NT2/D1 (cell line): ENCODE data around the gene MYBPH.

Experiments used
- DNase-seq: peaks from one replicate; pipeline ENCODE4 v3.0.0-alpha.2; 2011; ENCODE audit warnings: low read depth, low spot score
- H3K27me3 ChIP-seq: 2 replicates; pipeline ENCODE4 v1.6.0; 2011; ENCODE audit warnings: mild to moderate bottlenecking; ENCODE audit not compliant: insufficient read length, insufficient read depth
- H3K36me3 ChIP-seq: 2 replicates; pipeline ENCODE4 v1.6.1; 2011; ENCODE audit warnings: mild to moderate bottlenecking, low read length, mixed read lengths; ENCODE audit not compliant: insufficient read depth, insufficient read length
- H3K4me1 ChIP-seq: 2 replicates; pipeline ENCODE4 v1.5.1; 2011; ENCODE audit not compliant: insufficient read depth, insufficient read length
- H3K4me3 ChIP-seq: 2 replicates; pipeline ENCODE4 v1.5.1; 2011; ENCODE audit warnings: low read depth; ENCODE audit not compliant: insufficient read length
- H3K9ac ChIP-seq: 2 replicates; pipeline ENCODE4 v1.6.0; 2011; ENCODE audit warnings: low read depth; ENCODE audit not compliant: insufficient read length
- H3K9me3 ChIP-seq: 2 replicates; pipeline ENCODE4 v1.5.1; 2011; ENCODE audit warnings: mild to moderate bottlenecking, low read length; ENCODE audit not compliant: insufficient read depth
- SUZ12 ChIP-seq: IDR thresholded peaks from 2 replicates; pipeline ENCODE4 v1.6.1; 2011; ENCODE audit not compliant: insufficient read length, insufficient read depth; ENCODE audit errors: extremely low read depth
- YY1 ChIP-seq: IDR thresholded peaks from 2 replicates; pipeline ENCODE4 v1.6.1; 2011; ENCODE audit not compliant: insufficient read length, insufficient read depth
- ZNF274 ChIP-seq: IDR thresholded peaks from 2 replicates; pipeline ENCODE4 v1.6.1; 2011; ENCODE audit warnings: mild to moderate bottlenecking, low read depth, low read length

MYBPH gene

DNA sequence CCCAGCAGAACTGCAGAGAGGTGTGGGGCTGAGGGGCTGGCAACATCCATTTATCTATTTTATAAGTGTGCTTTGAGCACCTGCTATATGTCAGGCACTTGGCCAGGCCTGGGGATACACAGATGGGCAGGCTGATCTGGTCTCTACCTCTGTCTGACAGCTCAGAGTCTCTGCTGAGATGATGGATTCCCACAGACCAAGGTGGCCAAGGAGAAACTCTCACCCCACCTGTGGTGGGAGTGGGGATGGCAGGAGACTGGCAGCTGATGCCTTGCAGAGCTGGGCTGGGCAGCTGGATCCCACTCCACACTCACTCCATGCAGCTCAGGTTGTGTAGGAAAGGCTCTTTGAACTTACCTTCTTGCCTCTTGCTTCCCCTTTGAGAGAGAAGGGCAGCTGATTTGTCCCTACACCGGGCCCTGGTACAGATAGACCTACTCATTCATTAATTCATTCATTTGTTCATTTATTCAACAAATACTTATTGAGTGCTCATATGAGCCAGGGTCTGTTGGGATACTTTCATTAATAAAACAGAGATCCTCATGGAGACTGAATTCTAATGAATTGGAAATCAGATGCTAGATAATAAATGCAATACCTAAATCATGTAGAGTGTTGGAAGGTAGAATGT, 39.1 kb downstream of the MYBPH start:
- Histone ChIP-seq H3K9ac (no peak overlapping the region), H3K9me3 (no peaks in the 10 kb centered on the region), H3K4me3 (no peak overlapping the region), H3K4me1 (peaks cover 29% of the 10 kb centered on the region), H3K27me3 (no peaks in the 10 kb centered on the region), H3K36me3 (peaks cover 14% of the 10 kb centered on the region)
- TF ChIP-seq ZNF274 (no peak), YY1 (no peak), SUZ12 (no peak)
- DNase-seq, result no peak

DNA sequence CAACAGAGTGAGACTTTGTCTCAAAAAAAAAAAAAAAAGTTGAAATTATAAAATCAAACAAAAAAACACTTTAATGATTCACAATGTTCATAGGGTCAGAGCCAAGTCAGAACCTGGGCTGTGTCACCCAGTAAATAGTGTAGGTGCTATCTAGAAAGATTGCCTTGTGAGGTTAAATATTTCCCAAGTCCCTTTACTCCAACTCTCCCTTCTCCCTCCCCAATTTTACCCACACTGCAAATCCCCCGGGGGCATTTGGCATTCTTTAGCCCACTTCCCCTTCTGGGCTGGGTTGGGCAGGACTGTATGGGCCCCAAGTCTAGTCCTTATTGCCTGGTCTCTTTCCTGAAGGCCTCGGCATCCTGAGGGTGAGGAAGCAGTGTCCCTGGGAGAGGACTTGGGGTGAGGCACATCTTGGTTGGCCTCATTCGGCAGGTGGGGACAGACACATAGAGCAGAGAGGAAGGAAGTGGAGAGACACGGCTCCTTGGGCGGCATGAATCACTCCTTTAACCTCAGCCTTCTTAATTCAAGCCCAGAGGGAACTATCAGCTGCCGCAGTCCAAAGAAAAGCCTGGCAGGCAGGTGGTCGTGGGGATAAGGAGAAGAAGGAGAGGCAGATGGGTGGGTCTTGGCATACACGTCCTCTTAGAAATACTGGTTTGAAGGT, 39.9 kb downstream of the MYBPH start:
- no peak for TF ChIP-seq YY1
- no peak for TF ChIP-seq ZNF274
- no peak for TF ChIP-seq SUZ12
- H3K9me3 ChIP-seq, result no peaks in the 10 kb centered on the region
- H3K4me3 ChIP-seq, result no peak overlapping the region
- H3K4me1 ChIP-seq, result peaks cover 25% of the 10 kb centered on the region
- H3K27me3 ChIP-seq, result no peaks in the 10 kb centered on the region
- no peak overlapping the region for H3K9ac ChIP-seq
- DNase-seq, result no peak
- peaks cover 21% of the 10 kb centered on the region for H3K36me3 ChIP-seq

DNA sequence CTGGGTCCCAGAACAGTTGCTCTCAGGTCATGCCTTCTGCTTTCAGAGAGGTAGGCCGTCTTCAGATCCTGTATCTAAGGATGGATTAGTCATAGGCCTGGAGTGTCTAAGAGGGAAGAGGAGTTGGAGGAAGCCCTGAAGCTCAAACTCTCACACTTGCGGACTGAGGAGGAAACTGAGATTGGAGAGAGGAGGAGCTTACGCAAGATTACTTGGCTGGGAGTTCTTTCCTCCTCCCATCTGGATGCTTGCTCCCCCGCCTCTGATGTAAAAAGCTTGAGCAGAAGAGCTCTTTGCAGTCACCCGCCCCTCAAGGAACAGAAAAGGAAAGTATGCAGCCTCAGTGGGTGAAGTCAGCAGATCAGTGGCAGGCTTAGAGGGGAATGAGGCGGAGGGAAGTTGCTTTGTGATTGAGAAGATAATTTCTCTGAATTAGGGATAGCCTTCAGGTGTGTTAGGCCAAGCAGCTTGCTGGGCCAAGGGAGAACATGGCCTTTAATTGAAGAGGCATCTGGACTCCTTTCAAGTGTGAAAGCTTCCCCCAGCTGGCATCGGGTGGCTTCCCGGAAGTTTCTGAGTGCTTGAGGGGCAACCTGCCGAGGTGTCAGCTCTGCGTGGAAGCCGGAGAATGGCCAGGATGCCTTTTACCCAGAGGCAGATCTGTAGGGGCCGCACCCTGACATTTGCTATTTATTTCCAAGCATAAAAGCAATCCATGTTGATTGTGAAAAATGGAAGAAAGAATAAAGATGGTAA, 41.5 kb downstream of the MYBPH start:
- TF ChIP-seq SUZ12 (no peak), ZNF274 (no peak), YY1 (no peak)
- Histone ChIP-seq H3K4me3 (no peak overlapping the region), H3K9me3 (no peaks in the 10 kb centered on the region), H3K36me3 (peaks cover 37% of the 10 kb centered on the region), H3K4me1 (peaks cover 20% of the 10 kb centered on the region), H3K27me3 (no peaks in the 10 kb centered on the region), H3K9ac (no peak overlapping the region)
- DNase-seq, result no peak

DNA sequence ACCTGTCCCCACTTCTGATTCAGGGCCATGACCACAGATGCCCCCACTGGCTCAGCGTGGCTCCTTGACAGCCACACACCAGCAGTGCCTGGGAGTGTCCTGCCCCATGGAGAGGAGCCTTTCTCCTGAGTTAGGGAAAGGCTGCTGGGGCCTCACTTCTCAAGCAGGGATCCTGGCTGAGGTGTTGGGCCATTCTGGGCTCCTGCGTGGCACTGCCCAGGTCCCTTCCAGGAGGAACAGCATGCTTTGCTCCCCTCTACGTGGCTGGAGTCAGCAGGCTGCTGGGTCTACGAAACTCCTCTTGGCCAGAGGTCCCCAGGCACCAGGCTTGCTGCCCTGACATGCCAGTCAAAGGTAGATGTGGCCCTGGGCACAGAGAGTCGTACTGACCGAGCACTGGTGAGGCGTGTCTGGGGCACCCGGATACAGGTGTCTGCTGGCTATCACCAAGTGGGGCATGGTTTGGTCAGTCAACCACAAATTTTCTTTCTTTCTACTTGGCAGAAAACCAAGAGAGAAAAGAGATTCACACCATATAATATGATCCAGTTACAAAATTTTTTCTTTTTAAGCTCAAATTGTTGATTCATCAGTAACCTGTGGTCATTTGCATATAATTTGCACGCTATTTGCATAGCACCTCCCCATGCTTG, 44.0 kb downstream of the MYBPH start:
- peaks cover 43% of the 10 kb centered on the region for H3K36me3 ChIP-seq
- H3K9ac ChIP-seq, result no peak overlapping the region
- peaks cover 17% of the 10 kb centered on the region for H3K27me3 ChIP-seq
- no peak for DNase-seq
- no peaks in the 10 kb centered on the region for H3K9me3 ChIP-seq
- TF ChIP-seq SUZ12, result no peak
- no peak for TF ChIP-seq YY1
- no peak for TF ChIP-seq ZNF274
- no peak overlapping the region for H3K4me3 ChIP-seq
- peaks cover 36% of the 10 kb centered on the region for H3K4me1 ChIP-seq

DNA sequence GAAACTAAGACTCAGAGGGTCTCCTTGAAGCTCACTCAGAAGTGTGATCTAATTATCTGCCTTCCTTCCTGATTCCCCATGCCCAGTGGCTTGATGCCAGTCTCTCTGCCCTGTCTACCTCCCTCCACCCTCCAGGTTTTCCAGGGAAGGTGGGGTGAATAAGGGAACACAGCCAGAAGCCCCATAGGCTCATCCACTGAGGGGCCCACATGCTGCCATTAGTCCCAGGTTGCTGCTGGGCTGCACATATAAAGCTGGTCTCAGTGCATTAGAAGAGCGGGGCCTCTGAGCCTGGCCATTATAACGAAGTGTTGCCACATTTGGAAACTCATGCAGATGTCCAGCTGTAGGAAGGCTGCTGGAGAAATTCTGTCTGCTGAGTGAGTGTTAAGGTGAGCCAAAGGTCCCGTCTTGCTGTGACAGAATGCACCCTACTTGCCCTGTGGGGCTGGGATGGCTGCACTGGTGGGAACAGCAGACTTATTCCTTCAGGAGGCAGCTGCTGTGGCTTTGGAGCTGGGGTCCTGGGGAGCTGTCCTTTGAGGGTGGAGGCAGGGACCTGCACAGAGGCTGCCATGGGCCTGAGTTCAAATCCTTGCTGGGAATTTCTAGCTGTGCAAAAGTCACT, 45.2 kb downstream of the MYBPH start:
- H3K36me3 ChIP-seq, result peaks cover 43% of the 10 kb centered on the region
- H3K9ac ChIP-seq, result no peak overlapping the region
- H3K4me3 ChIP-seq, result no peak overlapping the region
- H3K9me3 ChIP-seq, result no peaks in the 10 kb centered on the region
- no peak for TF ChIP-seq ZNF274
- TF ChIP-seq YY1, result no peak
- TF ChIP-seq SUZ12, result no peak
- H3K27me3 ChIP-seq, result peaks cover 17% of the 10 kb centered on the region
- H3K4me1 ChIP-seq, result peaks cover 41% of the 10 kb centered on the region
- no peak for DNase-seq

DNA sequence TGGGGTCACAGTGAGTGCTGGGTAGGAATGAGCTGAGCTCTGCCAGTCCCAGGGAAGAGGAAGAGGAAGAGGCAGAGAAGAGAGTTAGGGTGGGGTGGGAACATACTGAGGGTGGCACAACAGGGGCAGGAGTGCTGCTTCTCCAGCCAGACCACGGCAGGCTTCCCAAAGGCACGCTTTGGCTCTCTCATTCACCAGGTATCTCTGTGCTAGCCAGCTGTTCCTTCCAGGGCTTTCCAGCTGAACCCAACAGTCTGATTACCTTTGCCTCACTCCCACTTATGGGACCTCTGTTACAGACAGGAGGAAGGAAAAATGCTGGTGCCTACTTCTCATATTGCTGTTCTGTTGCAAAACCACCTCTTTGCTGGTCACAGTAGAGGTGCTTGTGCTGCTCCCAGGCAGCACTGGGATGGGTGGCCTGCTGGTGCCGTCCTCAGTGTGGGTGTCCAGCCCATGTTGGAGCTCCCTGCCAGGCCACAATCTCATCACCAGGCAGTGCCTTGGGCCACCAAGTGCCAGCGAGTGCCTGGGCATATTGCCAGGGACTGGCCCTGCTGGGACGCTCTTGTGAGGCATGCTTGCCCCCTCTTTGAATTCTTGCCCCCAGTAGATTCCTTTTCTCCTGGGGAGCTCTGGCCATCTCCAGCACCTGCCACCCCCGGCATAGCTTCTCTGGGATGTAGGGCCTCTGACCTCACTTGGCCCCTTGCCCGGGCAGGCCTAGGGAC, 46.0 kb downstream of the MYBPH start:
- H3K27me3 ChIP-seq, result peaks cover 18% of the 10 kb centered on the region
- peaks cover 39% of the 10 kb centered on the region for H3K36me3 ChIP-seq
- no peak overlapping the region for H3K4me3 ChIP-seq
- H3K4me1 ChIP-seq, result peaks cover 42% of the 10 kb centered on the region
- TF ChIP-seq YY1, result no peak
- no peak for TF ChIP-seq ZNF274
- TF ChIP-seq SUZ12, result no peak
- no peak for DNase-seq
- no peaks in the 10 kb centered on the region for H3K9me3 ChIP-seq
- H3K9ac ChIP-seq, result no peak overlapping the region
